Endothelial cell of umbilical vein (primary cell): ENCODE results near the gene CNTNAP2. TPM values are rescaled to one million over a fixed set of nuclear protein-coding genes. Genes with fewer than 3 reads are reported as not detected.

Experiments
- BruUV-seq: library from RNA; stranded (reverse); fragments of 400-500 nt; replicated peaks from 2 replicates; lab custom pipeline; 2021; lab: Mats Ljungman, UMichigan
- CTCF ChIA-PET: fragments of 300-600, 350-600 bp; sonication (Branson Sonifier 250); formaldehyde crosslinking; loops from one replicate; lab custom pipeline; 2021; ENCODE audit warnings: antibody characterized with exemption, inconsistent platforms; lab: Charles Lee
- POLR2A ChIA-PET: fragments of 300-600, 350-600 bp; sonication (Branson Sonifier 250); formaldehyde crosslinking; loops from one replicate; lab custom pipeline; 2021; ENCODE audit warnings: antibody characterized with exemption, inconsistent platforms; lab: Charles Lee
- DNase-seq: peaks from one replicate; pipeline ENCODE4 v3.0.0-alpha.2; 2011; ENCODE audit warnings: low read depth, low spot score
- FAIRE-seq: peaks from 2 replicates; lab custom pipeline; 2011; peaks lifted over from hg19 to GRCh38; lab: Jason Lieb, UNC
- H2AFZ ChIP-seq: 2 replicates; pipeline ENCODE4 v1.6.0; 2012; ENCODE audit warnings: low read depth, low read length, control low read depth, inconsistent platforms
- H3K27ac ChIP-seq: 2 replicates; pipeline ENCODE4 v1.5.1; 2011; ENCODE audit warnings: low read depth, mild to moderate bottlenecking, control low read depth, low read length, moderate library complexity; ENCODE audit not compliant: insufficient read depth
- H3K27me3 ChIP-seq, 2 experiments: 2 replicates each; pipeline versions ENCODE4 v1.6.0 to v1.6.1; 2011; ENCODE audit warnings: low read length in 2 of 2, mixed read lengths in 1 of 2; ENCODE audit not compliant: control insufficient read depth in 2 of 2, insufficient read depth in 2 of 2
- H3K36me3 ChIP-seq, 2 experiments: 2 replicates in 1 of 2; 3 replicates in 1 of 2; pipeline ENCODE4 v1.5.1; 2011; ENCODE audit warnings: low read length in 2 of 2, mild to moderate bottlenecking in 1 of 2, moderate library complexity in 1 of 2; ENCODE audit not compliant: control insufficient read depth in 2 of 2, insufficient read depth in 2 of 2; ENCODE audit errors: extremely low read depth in 1 of 2
- H3K4me1 ChIP-seq: 3 replicates; pipeline ENCODE4 v1.5.1; 2011; ENCODE audit warnings: mild to moderate bottlenecking, low read length; ENCODE audit not compliant: control insufficient read depth, insufficient read depth; ENCODE audit errors: extremely low read depth
- H3K4me2 ChIP-seq: 2 replicates; pipeline ENCODE4 v1.6.1; 2011; ENCODE audit warnings: low read length, control low read depth, mixed read lengths; ENCODE audit not compliant: insufficient read depth
- H3K4me3 ChIP-seq, 3 experiments: fragments of 200-600 bp in 1 of 3; sonication (generic), shearing (Covaris generic) in 1 of 3; replicated peaks in 1 of 3; 2 replicates each; pipeline ENCODE4 v1.5.1; 2011 to 2016; ENCODE audit warnings: control low read depth in 3 of 3, low read length in 3 of 3, mild to moderate bottlenecking in 2 of 3, inconsistent platforms in 1 of 3, low read depth in 1 of 3, moderate library complexity in 1 of 3; ENCODE audit not compliant: insufficient read depth in 1 of 3
- H3K79me2 ChIP-seq: 2 replicates; pipeline ENCODE4 v1.6.0; 2012; ENCODE audit warnings: low read length, inconsistent platforms; ENCODE audit not compliant: control insufficient read depth, insufficient read depth
- H3K9ac ChIP-seq: replicated peaks from 2 replicates; pipeline ENCODE3; 2011; ENCODE audit warnings: low read length, control low read depth; ENCODE audit not compliant: insufficient read depth; ENCODE audit errors: extremely low read depth
- H3K9me1 ChIP-seq: replicated peaks from 3 replicates; pipeline ENCODE4 v1.6.0; 2011; ENCODE audit warnings: mild to moderate bottlenecking, low read length; ENCODE audit not compliant: control insufficient read depth, insufficient read depth; ENCODE audit errors: extremely low read depth
- H3K9me3 ChIP-seq: replicated peaks from 2 replicates; pipeline ENCODE4 v1.5.1; 2012; ENCODE audit warnings: low read length, inconsistent platforms; ENCODE audit not compliant: control insufficient read depth, insufficient read depth
- H4K20me1 ChIP-seq: replicated peaks from 2 replicates; pipeline ENCODE3; 2011; ENCODE audit warnings: mild to moderate bottlenecking, low read length; ENCODE audit not compliant: control insufficient read depth, insufficient read depth; ENCODE audit errors: extremely low read depth
- CTCF ChIP-seq, 2 donors: IDR thresholded peaks; 1 replicate in 1 of 2; 2 replicates in 1 of 2; pipeline ENCODE4 v1.5.1; 2011; ENCODE audit warnings: low read length in 2 of 2, mild to moderate bottlenecking in 2 of 2, moderate library complexity in 2 of 2, control low read depth in 1 of 2, inconsistent platforms in 1 of 2, low read depth in 1 of 2; ENCODE audit not compliant: insufficient read depth in 1 of 2; ENCODE audit errors: extremely low read depth in 1 of 2
- EZH2 ChIP-seq: IDR thresholded peaks from 2 replicates; pipeline ENCODE4 v1.6.1; 2012; ENCODE audit warnings: borderline replicate concordance, low read depth, mild to moderate bottlenecking, moderate library complexity, low read length, inconsistent platforms; ENCODE audit not compliant: severe bottlenecking
- FOS ChIP-seq: IDR thresholded peaks from 2 replicates; pipeline ENCODE4 v1.6.1; 2011; ENCODE audit warnings: mild to moderate bottlenecking, low read length, moderate library complexity, borderline replicate concordance; ENCODE audit not compliant: insufficient read depth
- GATA2 ChIP-seq: IDR thresholded peaks from 2 replicates; pipeline ENCODE4 v1.7.0; 2011; ENCODE audit warnings: low read depth, mild to moderate bottlenecking, moderate library complexity, mixed read lengths, low read length; ENCODE audit not compliant: insufficient read length, insufficient read depth
- JUN ChIP-seq: IDR thresholded peaks from 2 replicates; pipeline ENCODE4 v1.6.1; 2011; ENCODE audit warnings: borderline replicate concordance, low read depth; ENCODE audit not compliant: insufficient read length, insufficient read depth
- MAX ChIP-seq: IDR thresholded peaks from 2 replicates; pipeline ENCODE4 v1.6.1; 2011; ENCODE audit not compliant: insufficient read depth, insufficient read length
- MYC ChIP-seq: IDR thresholded peaks from one replicate; pipeline ENCODE4 v1.6.1; 2011; ENCODE audit warnings: mild to moderate bottlenecking, low read depth, low read length
- POLR2A ChIP-seq: IDR thresholded peaks from 2 replicates; pipeline ENCODE4 v1.6.1; 2012; ENCODE audit warnings: low read depth, mild to moderate bottlenecking, control low read depth, low read length
- POLR2AphosphoS5 ChIP-seq: IDR thresholded peaks from 2 replicates; pipeline ENCODE4 v1.6.1; 2012; ENCODE audit warnings: low read depth, mild to moderate bottlenecking, control low read depth, low read length, moderate library complexity; ENCODE audit not compliant: insufficient read depth
- dilution Hi-C: fragments of 300-500 bp; cut with MboI; formaldehyde crosslinking; loops from one replicate; pipeline ENCODE4 v1.15.0; 2019; ENCODE audit warnings: low sequenced_read_pairs; ENCODE audit not compliant: extremely low pct_ligation_motif_present
- intact Hi-C: fragments of 100-400 bp; cut with micrococcal nuclease; formaldehyde crosslinking; loops from one replicate; pipeline ENCODE4 v1.10.0; 2022
- polyA plus RNA-seq, 4 experiments: library from polyadenylated mRNA; depleted of rRNA in 3 of 4; stranded (reverse) in 3 of 4; unstranded in 1 of 4; fragments of >200 nt; gene quantifications; 2 replicates each; pipeline versions ENCODE4 v1.2.1 to v1.2.3, GENCODE V29; 2011 to 2012; ENCODE audit warnings: missing spikeins in 1 of 4
- total RNA-seq: library from RNA; stranded (reverse); gene quantifications from 2 replicates; pipeline ENCODE4 v1.2.3, GENCODE V29; 2021

The CNTNAP2 gene
- total and polyA plus RNA-seq, 2 donors (not counting 3 experiments of a cell fraction or from before 2014, with no cell fraction given), result not detected

GRCh38 chr7:146701166-146701565, 584.6 kb downstream of the CNTNAP2 start:
- H3K4me3 ChIP-seq, result no peak overlapping the region
- H4K20me1 ChIP-seq, result no peaks in the 10 kb centered on the region
- H2AFZ ChIP-seq, result no peak overlapping the region
- BruUV-seq, result no TSS peak
- CTCF ChIA-PET, result no interaction called here
- no peaks in the 10 kb centered on the region for H3K79me2 ChIP-seq
- H3K9ac ChIP-seq, result no peak overlapping the region
- TF ChIP-seq POLR2A (no peak), POLR2AphosphoS5 (no peak), JUN (no peak), MYC (no peak), FOS (no peak), EZH2 (no peak), GATA2 (no peak), MAX (no peak), CTCF (IDR thresholded peaks at IDR 0.05; ENCODE audit: extremely low read depth in 1 of 2, insufficient read depth in 1 of 2, low read depth in 1 of 2, low read length in 2 of 2) (no peak)
- H3K4me2 ChIP-seq, result no peak overlapping the region
- DNase-seq (no peak), FAIRE-seq (no peak)
- POLR2A ChIA-PET, result no interaction called here
- H3K9me1 ChIP-seq, result no peaks in the 10 kb centered on the region
- no peaks in the 10 kb centered on the region for H3K36me3 ChIP-seq
- H3K9me3 ChIP-seq, result peaks cover 2% of the 10 kb centered on the region
- no peaks in the 10 kb centered on the region for H3K27me3 ChIP-seq
- dilution Hi-C loops (no loop called here), intact Hi-C loops (no loop called here)
- no peaks in the 10 kb centered on the region for H3K4me1 ChIP-seq
- H3K27ac ChIP-seq, result no peak overlapping the region
